CD1c-positive myeloid dendritic cell (primary cell): ENCODE results near the gene RPL18A.

ENCODE experiments used
- DNase-seq: peaks from one replicate; pipeline ENCODE4 v3.0.0-alpha.2; 2016; ENCODE audit errors: extremely low spot score

RPL18A gene

GRCh38 chr19:17841810-17842662 lies 17.7 kb upstream of the RPL18A start:
- peak; percentile 28 for DNase-seq

- DNase-seq: no peak
These were observed 16.9 kb upstream of the RPL18A start for GRCh38 chr19:17842663-17843291.

- peak; percentile 31 for DNase-seq
These were observed 16.4 kb upstream of the RPL18A start for GRCh38 chr19:17843292-17843827.

GRCh38 chr19:17843908-17844490 lies 15.7 kb upstream of the RPL18A start:
- no peak for DNase-seq

GRCh38 chr19:17846146-17846545 lies 13.6 kb upstream of the RPL18A start:
- peak; percentile 15 for DNase-seq

- DNase-seq: peak; percentile 61
These were observed 12.0 kb upstream of the RPL18A start, which contains the start of gene JAK3 for GRCh38 chr19:17847538-17848366. TSS of gene JAK3 (minus strand) at chr19:17847982. CDS start at chr19:17844417, 3,565 bp downstream.

GRCh38 chr19:17848595-17849292 lies 11.0 kb upstream of the RPL18A start:
- no peak for DNase-seq

- no peak for DNase-seq
These were observed 5.6 kb upstream of the RPL18A start for GRCh38 chr19:17854061-17854460.

- peak; percentile 89 for DNase-seq
These were observed 4.2 kb upstream of the RPL18A start for GRCh38 chr19:17855280-17856152.

- DNase-seq: peak; percentile 53
These were observed 752 bp downstream of the RPL18A start for GRCh38 chr19:17860331-17860992.

GRCh38 chr19:17860993-17861360 lies 1.3 kb downstream of the RPL18A start:
- DNase-seq: no peak

GRCh38 chr19:17861542-17862402 lies 2.1 kb downstream of the RPL18A start:
- no peak for DNase-seq

GRCh38 chr19:17862711-17863519 lies 3.2 kb downstream of the RPL18A start:
- no peak for DNase-seq

- DNase-seq: no peak
These were observed 3.9 kb downstream of the RPL18A start for GRCh38 chr19:17863520-17864182.

GRCh38 chr19:17865364-17866311 lies 5.9 kb downstream of the RPL18A start:
- no peak for DNase-seq
